Endometrial microvascular endothelial cells (primary cell): ENCODE data around the gene TRABD2B. TPM values are rescaled to one million over a fixed set of nuclear protein-coding genes. Genes with fewer than 3 reads are reported as not detected.

Source experiments
- in situ Hi-C: cut with HindIII; loops from 2 replicates; pipeline ENCODE4 v1.10.0; 2017; ENCODE audit warnings: low sequenced_read_pairs, low pct_unique_long_range_greater_than_20kb; ENCODE audit errors: inconsistent ontology term
- total RNA-seq: library from RNA; depleted of rRNA; stranded (reverse); fragments of >200 nt; gene quantifications from one replicate; pipeline ENCODE4 v1.2.3, GENCODE V29; 2015; ENCODE audit errors: inconsistent ontology term

TRABD2B gene
- total RNA-seq, 1 donor from 2014 or later = not detected

GRCh38 chr1:47824297-47824696 is 172.9 kb downstream of the TRABD2B start:
- in situ Hi-C loops = no loop called here

- in situ Hi-C loops = no loop called here
Observed at GRCh38 chr1:47823040-47823808, 174.0 kb downstream of the TRABD2B start.

- in situ Hi-C loops = no loop called here
Observed at GRCh38 chr1:47821760-47822159, 175.4 kb downstream of the TRABD2B start.

GRCh38 chr1:47819574-47819888 is 177.7 kb downstream of the TRABD2B start:
- in situ Hi-C loops = no loop called here

GRCh38 chr1:47818682-47819573 is 178.3 kb downstream of the TRABD2B start:
- in situ Hi-C loops = no loop called here

- in situ Hi-C loops = no loop called here
Observed at GRCh38 chr1:47817861-47818260, 179.3 kb downstream of the TRABD2B start.

GRCh38 chr1:47816325-47817071 is 180.7 kb downstream of the TRABD2B start:
- in situ Hi-C loops = no loop called here

GRCh38 chr1:47814612-47815395 is 182.4 kb downstream of the TRABD2B start:
- in situ Hi-C loops = no loop called here

- in situ Hi-C loops = no loop called here
Observed at GRCh38 chr1:47813970-47814369, 183.2 kb downstream of the TRABD2B start.

- in situ Hi-C loops = no loop called here
Observed at GRCh38 chr1:47812904-47813514, 184.2 kb downstream of the TRABD2B start.

- in situ Hi-C loops = no loop called here
Observed at GRCh38 chr1:47810964-47811682, 186.1 kb downstream of the TRABD2B start.

- in situ Hi-C loops = no loop called here
Observed at GRCh38 chr1:47809301-47810084, 187.7 kb downstream of the TRABD2B start.

GRCh38 chr1:47808612-47809011 is 188.6 kb downstream of the TRABD2B start:
- in situ Hi-C loops = no loop called here

GRCh38 chr1:47805921-47806361 is 191.2 kb downstream of the TRABD2B start:
- in situ Hi-C loops = no loop called here

GRCh38 chr1:47805018-47805417 is 192.2 kb downstream of the TRABD2B start:
- in situ Hi-C loops = no loop called here

GRCh38 chr1:47803815-47804501 is 193.2 kb downstream of the TRABD2B start:
- in situ Hi-C loops = no loop called here
